Panc1 (cell line): Measurements from ENCODE around the gene TJP1. TPM values are rescaled to one million over a fixed set of nuclear protein-coding genes. Genes with fewer than 3 reads are reported as not detected.

Experiments
- ATAC-seq: fragments of 200-7000 bp; cut with Tn5 transposase; 2 replicates; pipeline ENCODE4 v1.9.1; 2020; ENCODE audit warnings: mild to moderate bottlenecking, moderate library complexity
- BruUV-seq: library from RNA; stranded (reverse); fragments of 400-500 nt; replicated peaks from 2 replicates; lab custom pipeline; 2021; lab: Mats Ljungman, UMichigan
- CTCF ChIA-PET: fragments of 300-600 bp; sonication (Branson Sonifier 250); formaldehyde crosslinking; loops from one replicate; lab custom pipeline; 2022; ENCODE audit warnings: antibody characterized with exemption; lab: Charles Lee
- POLR2A ChIA-PET: fragments of 300-600 bp; sonication (Branson Sonifier 250); formaldehyde crosslinking; loops from one replicate; lab custom pipeline; 2022; ENCODE audit warnings: antibody characterized with exemption; lab: Charles Lee
- DNase-seq: peaks from one replicate; pipeline ENCODE4 v3.0.0-alpha.2; 2010; ENCODE audit warnings: low read depth, low spot score
- H3K27ac ChIP-seq: 2 replicates; pipeline ENCODE4 v1.5.1; 2011; ENCODE audit warnings: mild to moderate bottlenecking, low read length, inconsistent platforms
- H3K27me3 ChIP-seq: fragments of 200-500 bp; sonication (Bioruptor generic); 2 replicates; pipeline ENCODE4 v1.6.0; 2014; ENCODE audit warnings: low read length, inconsistent platforms; ENCODE audit not compliant: control insufficient read depth, insufficient read depth
- H3K36me3 ChIP-seq: fragments of 200-500 bp; sonication (Bioruptor generic); 2 replicates; pipeline ENCODE4 v1.5.1; 2014; ENCODE audit warnings: inconsistent platforms, mild to moderate bottlenecking, low read length, moderate library complexity; ENCODE audit not compliant: control insufficient read depth, insufficient read depth
- H3K4me1 ChIP-seq: 2 replicates; pipeline ENCODE4 v1.5.1; 2011; ENCODE audit warnings: inconsistent platforms, mild to moderate bottlenecking, low read length, moderate library complexity; ENCODE audit not compliant: control insufficient read depth, insufficient read depth
- H3K4me3 ChIP-seq, 2 experiments: 2 replicates each; pipeline ENCODE4 v1.5.1; 2011 to 2012; ENCODE audit warnings: low read depth in 2 of 2, low read length in 2 of 2, mild to moderate bottlenecking in 2 of 2, inconsistent platforms in 1 of 2, moderate library complexity in 1 of 2
- H3K9me3 ChIP-seq: fragments of 200-500 bp; sonication (Bioruptor generic); 2 replicates; pipeline ENCODE4 v1.5.1; 2014; ENCODE audit warnings: low read depth, mild to moderate bottlenecking, inconsistent platforms, low read length, moderate library complexity; ENCODE audit not compliant: control insufficient read depth, insufficient read depth
- CTCF ChIP-seq: fragments of 450-650 bp; IDR thresholded peaks from 2 replicates; pipeline ENCODE4 v1.5.1; 2017; ENCODE audit warnings: mild to moderate bottlenecking
- POLR2AphosphoS5 ChIP-seq: IDR thresholded peaks from 2 replicates; pipeline ENCODE4 v1.6.1; 2012; ENCODE audit warnings: mild to moderate bottlenecking, low read depth, low read length, moderate library complexity
- REST ChIP-seq, 2 experiments: IDR thresholded peaks; 2 replicates each; pipeline ENCODE4 v1.6.1; 2011 to 2012; ENCODE audit warnings: low read depth in 2 of 2, control low read depth in 1 of 2, low read length in 1 of 2, mild to moderate bottlenecking in 1 of 2, moderate library complexity in 1 of 2; ENCODE audit not compliant: insufficient read depth in 1 of 2
- SIN3A ChIP-seq: IDR thresholded peaks from 2 replicates; pipeline ENCODE4 v1.6.1; 2012; ENCODE audit warnings: low read depth, mild to moderate bottlenecking, low read length, moderate library complexity, borderline replicate concordance; ENCODE audit not compliant: insufficient read depth
- TCF7L2 ChIP-seq: IDR thresholded peaks from 2 replicates; pipeline ENCODE4 v1.6.1; 2011; ENCODE audit warnings: mild to moderate bottlenecking, low read depth, low read length, inconsistent platforms
- in situ Hi-C: cut with HindIII; loops from 2 replicates; pipeline ENCODE4 v1.10.0; 2016; ENCODE audit warnings: low sequenced_read_pairs, low pct_unique_long_range_greater_than_20kb
- intact Hi-C: fragments of 100-400 bp; cut with micrococcal nuclease; formaldehyde crosslinking; loops from one replicate; pipeline ENCODE4 v1.10.0; 2022; ENCODE audit not compliant: unreplicated experiment
- total RNA-seq: library from RNA; stranded (reverse); gene quantifications from one replicate; pipeline ENCODE4 v1.2.1, GENCODE V29; 2021; ENCODE audit not compliant: unreplicated experiment

Gene TJP1
- total RNA-seq, 1 experiment from 2014 or later, result 79.1 TPM

- no TSS peak for BruUV-seq
- H3K36me3 ChIP-seq, result no peaks in the 10 kb centered on the region
- H3K4me3 ChIP-seq, result no peak overlapping the region
- peaks cover 25% of the 10 kb centered on the region for H3K4me1 ChIP-seq
- no peak overlapping the region for H3K27ac ChIP-seq
- ChIA-PET POLR2A (no interaction called here), CTCF (no interaction called here)
- ATAC-seq (no peak), DNase-seq (no peak)
- no peaks in the 10 kb centered on the region for H3K27me3 ChIP-seq
- in situ Hi-C loops (no loop called here), intact Hi-C loops (no loop called here)
- no peaks in the 10 kb centered on the region for H3K9me3 ChIP-seq
- no peak for TF ChIP-seq TCF7L2
- no peak for TF ChIP-seq REST (IDR thresholded peaks at IDR 0.05; ENCODE audit: insufficient read depth in 1 of 2, low read depth in 2 of 2, low read length in 1 of 2)
- TF ChIP-seq CTCF, result no peak
- TF ChIP-seq POLR2AphosphoS5, result no peak
- no peak for TF ChIP-seq SIN3A
These were observed 19.9 kb downstream of the TJP1 start for GRCh38 chr15:29802411-29802810.

- H3K4me3 ChIP-seq, result no peak overlapping the region
- TF ChIP-seq CTCF (no peak), REST (IDR thresholded peaks at IDR 0.05; ENCODE audit: insufficient read depth in 1 of 2, low read depth in 2 of 2, low read length in 1 of 2) (no peak), POLR2AphosphoS5 (no peak), SIN3A (no peak), TCF7L2 (no peak)
- intact Hi-C loops, result no loop called here
These were observed 21.5 kb downstream of the TJP1 start for GRCh38 chr15:29800491-29801366.

More at GRCh38 chr15:29800491-29801366, 21.5 kb downstream of the TJP1 start:
- Histone ChIP-seq H3K27me3 (no peaks in the 10 kb centered on the region), H3K36me3 (no peaks in the 10 kb centered on the region), H3K27ac (no peak overlapping the region), H3K4me1 (peaks cover 25% of the 10 kb centered on the region), H3K9me3 (no peaks in the 10 kb centered on the region)
- in situ Hi-C loops, result no loop called here
- ATAC-seq, result no peak
- ChIA-PET POLR2A (interaction anchor here (0.6 kb wide), 1 partner anchor 16 kb away, joined by 4 read pairs; no protein-coding TSS in a partner anchor), CTCF (no interaction called here)
- DNase-seq, result no peak
- no TSS peak for BruUV-seq
